IMR-90 (cell line): Measurements from ENCODE around the gene SYCE3. TPM values are rescaled to one million over a fixed set of nuclear protein-coding genes. Genes with fewer than 3 reads are reported as not detected.
A peak's percentile ranks its signal among the peaks of the same experiment; 100 is the strongest.

Experiments used
- ATAC-seq: fragments of 200-7000 bp; cut with Tn5 transposase; 2 replicates; pipeline ENCODE4 v1.9.1; 2020; ENCODE audit warnings: low read depth, mild to moderate bottlenecking, moderate library complexity
- BruUV-seq: library from RNA; stranded (reverse); fragments of 400-500 nt; replicated peaks from 2 replicates; lab custom pipeline; 2021; lab: Mats Ljungman, UMichigan
- CTCF ChIA-PET: fragments of 300-600 bp; formaldehyde crosslinking; extraction: SDS; loops from one replicate; lab custom pipeline; 2021; ENCODE audit warnings: antibody characterized with exemption; lab: Yijun Ruan, JAX
- POLR2A ChIA-PET: fragments of 300-600 bp; sonication (Branson Sonifier 250); formaldehyde crosslinking; loops from one replicate; lab custom pipeline; 2022; ENCODE audit warnings: antibody characterized with exemption; ENCODE audit not compliant: unreplicated experiment; lab: Charles Lee
- DNase-seq: peaks from one replicate; pipeline ENCODE4 v3.0.0; 2013
- H2AFZ ChIP-seq: replicated peaks from 2 replicates; pipeline ENCODE3; 2013; ENCODE audit warnings: low read length, mild to moderate bottlenecking; ENCODE audit not compliant: poor library complexity
- H2AK5ac ChIP-seq: 2 replicates; pipeline ENCODE4 v1.6.1; 2013; ENCODE audit warnings: low read depth, low read length, inconsistent platforms
- H2AK9ac ChIP-seq: replicated peaks from 2 replicates; pipeline ENCODE3; 2013; ENCODE audit warnings: mild to moderate bottlenecking, low read depth, low read length, moderate library complexity; ENCODE audit not compliant: poor library complexity
- H2BK120ac ChIP-seq: 2 replicates; pipeline ENCODE4 v1.6.1; 2013; ENCODE audit warnings: low read depth, low read length, inconsistent platforms
- H2BK15ac ChIP-seq: 3 replicates; pipeline ENCODE4 v1.6.1; 2013; ENCODE audit warnings: low read depth, low read length, inconsistent platforms
- H2BK20ac ChIP-seq: 2 replicates; pipeline ENCODE4 v1.6.1; 2013; ENCODE audit warnings: low read depth, mild to moderate bottlenecking, inconsistent platforms, low read length, moderate library complexity
- H2BK5ac ChIP-seq: 2 replicates; pipeline ENCODE4 v1.6.1; 2013; ENCODE audit warnings: mild to moderate bottlenecking, low read depth, low read length, inconsistent platforms; ENCODE audit not compliant: poor library complexity, severe bottlenecking
- H3K14ac ChIP-seq: replicated peaks from 2 replicates; pipeline ENCODE4 v1.6.1; 2013; ENCODE audit warnings: low read depth, low read length, inconsistent platforms
- H3K18ac ChIP-seq: 2 replicates; pipeline ENCODE4 v1.6.1; 2013; ENCODE audit warnings: low read depth, low read length, control low read depth
- H3K23ac ChIP-seq: 2 replicates; pipeline ENCODE4 v1.6.1; 2013; ENCODE audit warnings: low read depth, low read length, inconsistent platforms
- H3K27ac ChIP-seq: 2 replicates; pipeline ENCODE4 v1.5.1; 2013; ENCODE audit warnings: mild to moderate bottlenecking, control low read depth, low read length; ENCODE audit not compliant: insufficient read depth
- H3K27me3 ChIP-seq: 2 replicates; pipeline ENCODE4 v1.6.1; 2013; ENCODE audit warnings: low read length; ENCODE audit not compliant: control insufficient read depth, insufficient read depth
- H3K36me3 ChIP-seq: 2 replicates; pipeline ENCODE4 v1.6.1; 2013; ENCODE audit warnings: low read length, mixed read lengths; ENCODE audit not compliant: control insufficient read depth, insufficient read depth
- H3K4ac ChIP-seq: 2 replicates; pipeline ENCODE4 v1.6.1; 2013; ENCODE audit warnings: low read depth, low read length, inconsistent platforms
- H3K4me1 ChIP-seq: 2 replicates; pipeline ENCODE4 v1.6.1; 2013; ENCODE audit warnings: low read length, mixed read lengths; ENCODE audit not compliant: control insufficient read depth, insufficient read depth
- H3K4me2 ChIP-seq: 2 replicates; pipeline ENCODE4 v1.6.1; 2013; ENCODE audit warnings: low read depth, mild to moderate bottlenecking, control low read depth, low read length, moderate library complexity
- H3K4me3 ChIP-seq: 2 replicates; pipeline ENCODE4 v1.5.1; 2013; ENCODE audit warnings: low read depth, mild to moderate bottlenecking, control low read depth, low read length, moderate library complexity; ENCODE audit not compliant: insufficient read depth
- H3K56ac ChIP-seq: 2 replicates; pipeline ENCODE4 v1.6.1; 2013; ENCODE audit warnings: low read length, inconsistent platforms; ENCODE audit not compliant: insufficient read depth; ENCODE audit errors: extremely low read depth
- H3K79me1 ChIP-seq, 2 experiments: 2 replicates each; pipeline ENCODE4 v1.6.1; 2013; ENCODE audit warnings: low read length in 2 of 2, inconsistent platforms in 1 of 2, low read depth in 1 of 2
- H3K9ac ChIP-seq: 2 replicates; pipeline ENCODE4 v1.6.1; 2013; ENCODE audit warnings: low read depth, low read length, control low read depth
- H3K9me1 ChIP-seq: 2 replicates; pipeline ENCODE4 v1.6.1; 2013; ENCODE audit warnings: low read length, inconsistent platforms; ENCODE audit not compliant: insufficient read depth
- H3K9me3 ChIP-seq: 2 replicates; pipeline ENCODE4 v1.6.1; 2013; ENCODE audit warnings: low read length; ENCODE audit not compliant: control insufficient read depth, insufficient read depth
- H4K20me1 ChIP-seq: 2 replicates; pipeline ENCODE4 v1.6.1; 2013; ENCODE audit warnings: low read length, inconsistent platforms; ENCODE audit not compliant: insufficient read depth
- H4K5ac ChIP-seq: 2 replicates; pipeline ENCODE4 v1.6.1; 2013; ENCODE audit warnings: mild to moderate bottlenecking, low read depth, low read length, control low read depth
- H4K8ac ChIP-seq, 2 experiments: 2 replicates each; pipeline ENCODE4 v1.6.1; 2013; ENCODE audit warnings: low read depth in 2 of 2, low read length in 2 of 2, control low read depth in 1 of 2, inconsistent platforms in 1 of 2
- H4K91ac ChIP-seq: 2 replicates; pipeline ENCODE4 v1.6.1; 2013; ENCODE audit warnings: low read depth, low read length, inconsistent platforms; ENCODE audit not compliant: insufficient read depth
- CTCF ChIP-seq: conservative IDR thresholded peaks from 2 replicates; pipeline ENCODE4 v1.5.1; 2012; ENCODE audit warnings: mild to moderate bottlenecking, low read depth, low read length, improper control_type of control experiment
- FOS ChIP-seq: fragments of 150-350 bp; IDR thresholded peaks from 2 replicates; pipeline ENCODE4 v1.6.1; 2016; ENCODE audit warnings: low read depth, low read length
- MAFK ChIP-seq: IDR thresholded peaks from 2 replicates; pipeline ENCODE4 v1.6.1; 2012; ENCODE audit warnings: low read depth, low read length, improper control_type of control experiment
- RAD21 ChIP-seq: IDR thresholded peaks from 2 replicates; pipeline ENCODE4 v1.6.1; 2012; ENCODE audit warnings: low read length, improper control_type of control experiment
- RCOR1 ChIP-seq: IDR thresholded peaks from 2 replicates; pipeline ENCODE4 v1.6.1; 2012; ENCODE audit warnings: mild to moderate bottlenecking, low read length, improper control_type of control experiment; ENCODE audit not compliant: insufficient replicate concordance
- WGBS, 2 experiments: methylation state at CpG; one replicate each; pipeline versions ENCODE4 v1.1.5 to v1.1.7; 2013; ENCODE audit warnings: missing lambda C conversion rate in 2 of 2; ENCODE audit not compliant: insufficient read length in 1 of 2; ENCODE audit errors: extremely low coverage in 2 of 2; 5-methylcytosine and 5-hydroxymethylcytosine counted together
- dilution Hi-C: fragments of 300-500 bp; cut with HindIII; formaldehyde crosslinking; loops from one replicate; pipeline ENCODE4 v1.14.3; 2018; ENCODE audit warnings: low sequenced_read_pairs; ENCODE audit not compliant: unreplicated experiment
- in situ Hi-C: fragments of 300-500 bp; cut with MboI; formaldehyde crosslinking; loops from 3 replicates; pipeline ENCODE4 v1.14.3; 2019; ENCODE audit warnings: low sequenced_read_pairs, inconsistent platforms, mixed read lengths
- intact Hi-C: fragments of 100-400 bp; cut with micrococcal nuclease; formaldehyde crosslinking; loops from 2 replicates; pipeline ENCODE4 v1.10.0; 2022
- polyA plus RNA-seq, 3 experiments: library from polyadenylated mRNA; depleted of rRNA; stranded (reverse); fragments of >200 nt; gene quantifications; 2 replicates each; pipeline ENCODE4 v1.2.3, GENCODE V29; 2012; ENCODE audit warnings: low replicate concordance in 1 of 3
- total RNA-seq: library from RNA; depleted of rRNA; stranded (reverse); fragments of >200 nt; gene quantifications from 2 replicates; pipeline ENCODE4 v1.2.3, GENCODE V29; 2012

The SYCE3 gene
- total and polyA plus RNA-seq, 2 of the 4 experiments (the other 2 are of a cell fraction): not detected

- Histone ChIP-seq H3K27me3 (peaks cover 2% of the 10 kb centered on the region; the same call in 1 of the 2 replicates), H3K27ac (peak overlapping the region; percentile 96), H3K18ac (peak overlapping the region; percentile 48; the same call in 1 of the 2 replicates), H3K4me3 (peak overlapping the region; percentile 84), H3K9ac (peak overlapping the region; percentile 89), H2AK5ac (peak overlapping the region; percentile 94), H4K8ac (peak overlapping the region; percentile 82 to 91), H3K56ac (peak overlapping the region; percentile 83), H3K79me1 (peaks cover 11 to 46% of the 10 kb centered on the region in 2 experiments), H3K23ac (peak overlapping the region; percentile 97), H4K20me1 (peaks cover 19% of the 10 kb centered on the region), H3K14ac (peak overlapping the region; percentile 92), H3K4me2 (peak overlapping the region; percentile 90), H2BK5ac (peak overlapping the region; percentile 85), H4K91ac (peak overlapping the region; percentile 76), H2BK120ac (peak overlapping the region; percentile 52), H2AK9ac (peak overlapping the region; percentile 99), H3K9me3 (no peaks in the 10 kb centered on the region), H3K9me1 (peaks cover 15% of the 10 kb centered on the region), H3K4me1 (peaks cover 17% of the 10 kb centered on the region), H4K5ac (peak overlapping the region; percentile 79), H3K4ac (peak overlapping the region; percentile 96), H2AFZ (peak overlapping the region; percentile 96), H2BK20ac (no peak overlapping the region), H2BK15ac (no peak overlapping the region), H3K36me3 (peaks cover 24% of the 10 kb centered on the region)
- DNase-seq (peak; percentile 64), ATAC-seq (peak; percentile 56)
- dilution Hi-C loops (no loop called here), intact Hi-C loops (loop anchor here (5.0 kb wide), 1 partner anchor 56 kb away; the partner anchor contains the start of gene CHKB), in situ Hi-C loops (loop anchor here (5.0 kb wide), 1 partner anchor 51 kb away; the partner anchor contains the start of gene CPT1B)
- WGBS, 2 experiments: 0% methylated on average over 25 of the region's 77 CpGs; no CpG with 5 or more reads in 1 of the 2 experiments
- no TSS peak for BruUV-seq
- ChIA-PET POLR2A (interaction anchor here (0.6 to 0.7 kb wide), 3 partner anchors 18 to 53 kb away, joined by 3 to 4 read pairs (median 3); partner anchors contain the start of genes LMF2, NCAPH2 and SYCE3), CTCF (interaction anchor here (0.5 to 1.6 kb wide), 11 partner anchors 17 to 231 kb away, joined by 3 to 8 read pairs (median 4); partner anchors contain the start of genes CHKB, LMF2, NCAPH2 and SYCE3)
- TF ChIP-seq FOS (no peak), MAFK (no peak), RCOR1 (peak; percentile 24), CTCF (peak; percentile 64), RAD21 (peak; percentile 35)
Observed at GRCh38 chr22:50526108-50526833, 36.4 kb downstream of the SYCE3 start.
